KOPT-K1 (cell line): ENCODE results near the gene TNS3.

Experiments
- H3K27ac ChIP-seq: fragments of 200-600 bp; sonication (generic); 2 replicates; pipeline ENCODE4 v1.5.1; 2016; ENCODE audit warnings: antibody characterized with exemption, mild to moderate bottlenecking, low read depth, low read length; ENCODE audit not compliant: poor library complexity, severe bottlenecking
- H3K36me3 ChIP-seq: fragments of 200-600 bp; sonication (generic); 2 replicates; pipeline ENCODE4 v1.5.1; 2017; ENCODE audit warnings: antibody characterized with exemption, mild to moderate bottlenecking, low read length, moderate library complexity; ENCODE audit not compliant: insufficient read depth
- H3K9me3 ChIP-seq: fragments of 200-600 bp; sonication (generic); 2 replicates; pipeline ENCODE4 v1.5.1; 2017; ENCODE audit warnings: antibody characterized with exemption, low read length, mild to moderate bottlenecking; ENCODE audit not compliant: insufficient read depth, poor library complexity, severe bottlenecking

Gene TNS3

DNA sequence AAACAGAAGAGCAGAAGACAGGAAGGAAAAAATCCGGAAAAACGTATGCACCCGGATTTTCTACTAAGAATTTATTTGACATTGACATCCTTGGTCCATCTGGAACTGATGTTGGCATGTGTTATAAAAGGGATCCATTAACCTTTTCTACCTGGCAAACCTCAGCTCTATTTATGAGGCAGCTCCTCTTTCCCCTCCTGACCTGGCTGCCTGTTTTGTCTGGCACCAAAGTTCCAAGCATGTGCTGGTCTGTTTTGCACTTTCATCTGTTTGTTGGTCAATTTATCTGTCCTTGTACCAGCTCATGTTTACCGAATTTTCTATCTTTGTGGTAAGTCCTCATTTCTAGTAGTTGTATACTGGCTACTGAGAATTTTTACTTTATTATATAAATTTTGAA, 258.0 kb downstream of the TNS3 start:
- Histone ChIP-seq H3K9me3 (no peaks in the 10 kb centered on the region), H3K27ac (no peak overlapping the region), H3K36me3 (no peaks in the 10 kb centered on the region)

GRCh38 chr7:47322731-47323130, 259.2 kb downstream of the TNS3 start:
- Histone ChIP-seq H3K36me3 (no peaks in the 10 kb centered on the region), H3K9me3 (no peaks in the 10 kb centered on the region), H3K27ac (no peak overlapping the region)

DNA sequence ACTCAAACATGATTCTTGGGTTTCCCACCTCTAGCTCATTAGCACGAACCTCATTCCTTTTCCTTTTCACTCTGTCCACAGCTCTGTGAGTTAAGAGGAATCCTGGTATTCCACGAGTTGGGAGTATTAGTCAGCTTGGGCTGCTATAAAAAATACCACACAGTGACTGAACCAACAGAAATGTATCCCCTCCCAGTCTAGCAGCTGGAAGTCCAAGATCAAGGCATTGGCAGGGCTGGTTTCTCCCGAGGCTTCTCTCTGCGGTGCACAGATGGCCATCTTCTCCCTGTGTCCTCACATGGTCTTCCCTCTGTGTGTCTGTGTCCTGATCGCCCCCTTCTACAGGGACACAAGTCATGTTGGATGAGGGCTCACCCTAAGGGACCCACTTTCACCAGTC, 261.6 kb downstream of the TNS3 start:
- no peaks in the 10 kb centered on the region for H3K9me3 ChIP-seq
- no peak overlapping the region for H3K27ac ChIP-seq
- H3K36me3 ChIP-seq: no peaks in the 10 kb centered on the region

GRCh38 chr7:47318395-47319182, 263.3 kb downstream of the TNS3 start:
- Histone ChIP-seq H3K27ac (no peak overlapping the region), H3K36me3 (no peaks in the 10 kb centered on the region), H3K9me3 (no peaks in the 10 kb centered on the region)

DNA sequence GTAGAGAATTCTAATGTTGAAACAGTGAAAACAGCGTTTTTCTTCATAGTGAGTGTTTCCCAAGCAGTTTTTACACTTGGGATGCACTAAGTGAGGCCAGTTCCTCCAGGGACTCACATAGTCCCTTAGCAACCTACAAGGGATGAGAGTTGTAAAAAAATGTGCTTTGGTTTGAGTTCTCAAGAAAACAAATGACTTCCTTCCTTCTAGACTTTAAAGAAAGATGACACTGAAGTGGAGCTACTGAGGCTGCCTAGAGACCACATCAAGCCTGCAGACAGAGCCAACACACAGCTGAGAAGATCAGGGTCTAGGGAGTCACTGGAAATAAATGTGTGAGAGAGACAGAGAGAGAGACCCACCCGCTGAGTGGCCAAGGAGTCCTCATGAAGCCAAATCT, 264.4 kb downstream of the TNS3 start:
- H3K36me3 ChIP-seq: no peaks in the 10 kb centered on the region
- no peaks in the 10 kb centered on the region for H3K9me3 ChIP-seq
- H3K27ac ChIP-seq: no peak overlapping the region

GRCh38 chr7:47314728-47315607, 266.9 kb downstream of the TNS3 start:
- H3K9me3 ChIP-seq: no peaks in the 10 kb centered on the region
- no peak overlapping the region for H3K27ac ChIP-seq
- H3K36me3 ChIP-seq: no peaks in the 10 kb centered on the region

GRCh38 chr7:47314248-47314647, 267.7 kb downstream of the TNS3 start:
- Histone ChIP-seq H3K9me3 (no peaks in the 10 kb centered on the region), H3K27ac (no peak overlapping the region), H3K36me3 (no peaks in the 10 kb centered on the region)

GRCh38 chr7:47313564-47313963, 268.3 kb downstream of the TNS3 start:
- Histone ChIP-seq H3K36me3 (no peaks in the 10 kb centered on the region), H3K27ac (no peak overlapping the region), H3K9me3 (peaks cover 3% of the 10 kb centered on the region)

- peaks cover 4% of the 10 kb centered on the region for H3K9me3 ChIP-seq
- no peak overlapping the region for H3K27ac ChIP-seq
- no peaks in the 10 kb centered on the region for H3K36me3 ChIP-seq
Measured at GRCh38 chr7:47311891-47312290, 270.0 kb downstream of the TNS3 start.

- no peaks in the 10 kb centered on the region for H3K36me3 ChIP-seq
- H3K27ac ChIP-seq: no peak overlapping the region
- peaks cover 4% of the 10 kb centered on the region for H3K9me3 ChIP-seq
Measured at GRCh38 chr7:47310020-47310419, 271.9 kb downstream of the TNS3 start.

DNA sequence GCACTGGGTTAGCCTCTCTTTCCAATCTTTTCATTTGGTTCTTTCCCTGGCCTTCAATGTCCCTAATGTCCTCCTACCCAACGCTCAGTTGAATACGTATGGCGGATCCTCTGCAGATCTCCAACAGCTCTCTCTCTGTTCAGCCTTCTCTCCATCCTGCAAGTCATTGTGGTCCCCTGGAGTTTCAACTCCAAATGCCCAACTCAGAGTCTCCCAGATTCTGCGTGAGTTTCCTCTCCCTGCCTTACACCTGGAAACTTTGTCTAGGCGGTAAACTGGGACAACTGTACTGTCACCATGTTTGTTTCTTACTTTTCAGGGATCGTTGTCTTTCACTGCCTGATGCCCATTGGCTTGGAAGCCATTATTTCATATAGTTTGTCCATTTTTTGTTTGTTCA, 273.1 kb downstream of the TNS3 start:
- H3K36me3 ChIP-seq: no peaks in the 10 kb centered on the region
- H3K27ac ChIP-seq: no peak overlapping the region
- H3K9me3 ChIP-seq: peaks cover 4% of the 10 kb centered on the region

GRCh38 chr7:47307311-47307710, 274.6 kb downstream of the TNS3 start:
- Histone ChIP-seq H3K9me3 (peaks cover 4% of the 10 kb centered on the region), H3K27ac (no peak overlapping the region), H3K36me3 (no peaks in the 10 kb centered on the region)

DNA sequence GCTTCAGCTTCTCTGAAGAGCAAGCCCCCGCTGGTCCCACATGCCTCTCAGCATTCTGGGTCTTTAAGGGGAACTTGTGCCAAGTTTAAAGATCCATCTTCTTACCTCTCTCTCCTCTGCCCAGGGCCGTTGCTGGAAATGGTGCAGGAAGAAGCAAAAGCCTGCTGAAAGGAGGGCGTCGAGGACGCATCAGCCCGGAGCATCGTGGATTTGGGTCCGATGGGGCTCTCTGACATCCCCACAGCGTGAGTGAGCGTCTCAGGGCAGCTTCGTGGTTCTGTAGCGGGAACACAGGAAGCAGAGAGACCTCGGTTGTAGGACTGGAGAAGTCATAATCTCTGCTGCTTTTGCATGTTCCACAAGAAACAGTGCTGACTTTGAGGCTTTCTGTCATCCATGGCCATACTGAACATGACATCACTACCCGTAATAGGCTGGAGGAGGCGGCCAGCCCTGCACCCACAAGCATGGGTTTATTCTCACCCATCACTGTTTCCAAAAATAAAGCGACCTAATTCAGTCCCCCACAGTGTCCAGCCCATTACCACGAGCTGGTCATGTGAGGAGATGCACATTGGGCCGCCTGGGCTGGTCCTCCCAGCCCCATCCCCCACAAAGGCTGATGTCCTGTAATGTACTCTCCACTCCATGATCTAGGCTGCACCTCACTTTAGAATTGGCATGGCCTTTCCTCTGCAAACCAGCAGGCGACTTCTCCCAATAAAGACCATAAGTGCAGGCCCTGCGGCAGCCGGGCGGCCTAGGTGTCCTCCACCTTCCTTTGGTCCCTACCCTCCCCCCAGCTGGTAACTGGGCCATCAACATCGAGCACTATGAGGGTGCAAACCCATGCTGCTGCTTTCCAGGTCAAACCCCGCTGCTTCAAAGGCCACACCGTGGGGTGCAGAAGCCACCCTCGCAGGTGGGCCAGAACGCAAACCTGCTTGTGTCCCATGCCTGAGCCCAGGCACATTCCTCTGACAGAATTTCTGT, 276.9 kb downstream of the TNS3 start:
- no peak overlapping the region for H3K27ac ChIP-seq
- peaks cover 4% of the 10 kb centered on the region for H3K9me3 ChIP-seq
- no peaks in the 10 kb centered on the region for H3K36me3 ChIP-seq

- peaks cover 4% of the 10 kb centered on the region for H3K9me3 ChIP-seq
- H3K36me3 ChIP-seq: no peaks in the 10 kb centered on the region
- no peak overlapping the region for H3K27ac ChIP-seq
Measured at GRCh38 chr7:47303695-47304453, 278.0 kb downstream of the TNS3 start.
